HG03066 (cell line): ENCODE measurements around the gene LLGL2.
A peak's percentile ranks its signal among the peaks of the same experiment; 100 is the strongest.
"Not testable (repeated sequence)": the region's sequence is repeated elsewhere in the genome, so short reads cannot be mapped to it uniquely, and the experiment has no call there.

Experiments
- ATAC-seq: cut with Tn5 transposase; IDR thresholded peaks from one replicate; pipeline ENCODE4 v1.9.1; 2021; ENCODE audit warnings: low read depth; ENCODE audit not compliant: unreplicated experiment

The LLGL2 gene, protein sequence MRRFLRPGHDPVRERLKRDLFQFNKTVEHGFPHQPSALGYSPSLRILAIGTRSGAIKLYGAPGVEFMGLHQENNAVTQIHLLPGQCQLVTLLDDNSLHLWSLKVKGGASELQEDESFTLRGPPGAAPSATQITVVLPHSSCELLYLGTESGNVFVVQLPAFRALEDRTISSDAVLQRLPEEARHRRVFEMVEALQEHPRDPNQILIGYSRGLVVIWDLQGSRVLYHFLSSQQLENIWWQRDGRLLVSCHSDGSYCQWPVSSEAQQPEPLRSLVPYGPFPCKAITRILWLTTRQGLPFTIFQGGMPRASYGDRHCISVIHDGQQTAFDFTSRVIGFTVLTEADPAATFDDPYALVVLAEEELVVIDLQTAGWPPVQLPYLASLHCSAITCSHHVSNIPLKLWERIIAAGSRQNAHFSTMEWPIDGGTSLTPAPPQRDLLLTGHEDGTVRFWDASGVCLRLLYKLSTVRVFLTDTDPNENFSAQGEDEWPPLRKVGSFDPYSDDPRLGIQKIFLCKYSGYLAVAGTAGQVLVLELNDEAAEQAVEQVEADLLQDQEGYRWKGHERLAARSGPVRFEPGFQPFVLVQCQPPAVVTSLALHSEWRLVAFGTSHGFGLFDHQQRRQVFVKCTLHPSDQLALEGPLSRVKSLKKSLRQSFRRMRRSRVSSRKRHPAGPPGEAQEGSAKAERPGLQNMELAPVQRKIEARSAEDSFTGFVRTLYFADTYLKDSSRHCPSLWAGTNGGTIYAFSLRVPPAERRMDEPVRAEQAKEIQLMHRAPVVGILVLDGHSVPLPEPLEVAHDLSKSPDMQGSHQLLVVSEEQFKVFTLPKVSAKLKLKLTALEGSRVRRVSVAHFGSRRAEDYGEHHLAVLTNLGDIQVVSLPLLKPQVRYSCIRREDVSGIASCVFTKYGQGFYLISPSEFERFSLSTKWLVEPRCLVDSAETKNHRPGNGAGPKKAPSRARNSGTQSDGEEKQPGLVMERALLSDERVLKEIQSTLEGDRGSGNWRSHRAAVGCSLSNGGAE

DNA sequence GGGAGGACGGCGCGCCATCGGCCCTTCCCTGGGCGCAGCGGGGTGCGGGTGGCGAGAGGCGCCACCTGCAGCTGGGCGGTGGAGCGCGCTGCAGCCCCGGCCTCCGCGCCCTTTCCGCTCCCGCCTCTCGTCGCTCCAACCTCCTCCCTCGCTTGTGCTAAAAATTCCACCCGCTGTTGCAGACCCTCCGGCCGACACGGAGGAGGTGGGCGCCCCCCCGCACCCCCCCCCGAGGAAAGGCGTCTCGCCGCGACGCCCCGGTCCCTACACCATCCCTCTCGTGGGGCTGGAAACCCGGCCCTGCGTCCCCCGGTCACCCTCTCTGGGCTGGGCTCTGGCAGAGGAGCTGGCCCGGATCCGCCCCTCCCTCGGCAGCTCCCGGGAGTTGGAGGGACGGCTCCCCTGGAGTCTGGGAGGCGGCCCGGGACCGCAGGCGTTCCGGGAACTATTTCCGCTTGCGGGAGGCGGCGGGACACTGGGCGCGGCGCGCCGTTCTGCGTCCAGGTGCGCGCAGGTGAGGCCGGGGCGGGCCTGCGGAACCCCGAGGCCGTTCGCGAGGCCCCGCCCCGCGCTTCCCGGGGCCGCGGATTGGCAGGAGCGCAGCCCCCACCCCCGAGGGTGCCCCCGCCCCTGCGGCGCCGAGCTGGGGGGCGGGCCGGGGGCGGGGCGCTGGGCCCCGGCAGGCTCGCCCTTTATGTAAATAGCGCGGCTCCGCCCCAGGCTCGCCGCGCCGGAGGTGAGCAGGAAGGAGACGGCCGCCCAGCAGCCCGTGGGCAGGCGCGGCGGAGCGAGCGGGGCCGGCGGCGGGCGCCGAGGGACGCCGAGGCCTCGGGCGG lies at the start of gene LLGL2:
LLGL2 (plus strand) TSS at position 728 of the 836 bp plus-strand sequence. CDS start 17,730 bp downstream, outside the sequence.
- peak; percentile 83 for ATAC-seq

DNA sequence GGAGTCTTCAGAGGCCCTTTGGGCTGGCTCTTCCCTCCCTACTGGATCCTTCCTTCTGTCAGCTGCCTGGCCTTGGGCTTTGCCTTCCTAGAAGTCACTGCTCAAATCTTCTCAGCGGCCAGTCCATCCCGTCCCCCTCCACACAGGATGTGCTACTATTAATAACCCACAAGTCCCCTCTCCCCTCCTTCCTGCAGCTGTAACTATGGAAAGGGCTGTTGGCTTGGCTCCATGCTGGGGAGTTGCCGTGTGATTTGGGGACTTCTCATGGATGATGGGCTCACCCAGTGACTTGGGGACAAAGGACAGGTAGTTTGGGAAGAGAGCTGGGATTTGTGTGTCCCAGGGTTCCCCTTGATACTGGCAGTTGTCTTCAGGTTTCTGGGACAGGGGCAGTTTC lies 49.6 kb upstream of the LLGL2 start:
- no peak for ATAC-seq

- ATAC-seq, result no peak
Observed at GRCh38 chr17:75476271-75476671, 49.2 kb upstream of the LLGL2 start.

DNA sequence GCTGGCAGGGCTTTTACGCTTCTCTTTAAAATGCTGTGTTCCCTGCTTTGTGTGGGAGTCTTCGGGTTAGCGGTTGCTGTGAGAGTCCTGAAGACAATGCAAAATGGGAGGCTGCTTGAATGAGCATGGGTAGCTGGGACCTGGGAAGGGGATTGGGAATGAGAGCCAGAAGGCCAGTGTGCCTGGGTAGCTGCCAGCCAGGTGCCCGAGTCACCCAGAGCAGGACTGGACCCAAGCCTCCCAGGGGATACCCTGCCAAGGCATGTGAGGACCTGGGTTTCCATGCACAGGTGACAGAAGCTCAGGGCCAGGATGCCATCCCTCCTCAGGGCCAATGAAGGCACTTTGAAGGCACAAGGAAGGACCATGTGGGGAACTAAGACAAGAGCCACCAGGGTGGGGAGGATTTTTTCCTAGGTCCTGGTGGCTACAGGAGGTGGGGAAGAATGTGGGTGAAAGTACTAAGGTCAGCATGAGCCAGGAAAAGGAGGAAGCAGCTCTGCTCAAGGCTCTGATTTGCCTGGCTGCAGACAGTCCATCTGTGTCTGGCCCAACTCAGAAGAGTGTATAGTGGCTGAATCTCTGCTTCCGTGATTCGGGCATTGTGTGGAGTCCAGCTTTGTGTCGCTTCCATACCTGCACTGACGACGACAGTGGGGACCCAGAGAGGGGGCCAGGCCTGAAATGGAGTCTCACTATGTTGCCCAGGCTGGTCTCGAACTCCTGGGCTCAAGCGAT lies 48.6 kb upstream of the LLGL2 start:
- no peak for ATAC-seq

DNA sequence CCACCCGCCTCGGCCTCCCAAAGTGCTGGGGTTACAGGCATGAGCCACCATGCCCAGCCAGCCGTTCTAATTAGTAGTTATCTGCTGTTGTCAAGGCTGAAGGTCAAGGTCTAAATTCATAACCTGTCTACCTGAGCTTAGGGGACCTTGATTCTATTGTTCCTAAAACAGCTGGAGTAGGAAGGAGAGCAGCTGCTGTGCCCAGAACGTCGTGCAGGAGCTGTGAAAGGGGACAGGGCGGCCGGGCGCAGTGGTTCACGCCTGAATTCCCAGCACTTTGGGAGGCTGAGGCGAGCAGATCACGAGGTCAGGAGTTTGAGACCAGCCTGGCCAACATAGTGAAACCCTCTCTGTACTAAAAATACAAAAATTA lies 48.0 kb upstream of the LLGL2 start:
- ATAC-seq, result not testable (repeated sequence)

- no peak for ATAC-seq
Observed at GRCh38 chr17:75478508-75478907, 47.0 kb upstream of the LLGL2 start.

- no peak for ATAC-seq
Observed at GRCh38 chr17:75480281-75480680, 45.2 kb upstream of the LLGL2 start.

DNA sequence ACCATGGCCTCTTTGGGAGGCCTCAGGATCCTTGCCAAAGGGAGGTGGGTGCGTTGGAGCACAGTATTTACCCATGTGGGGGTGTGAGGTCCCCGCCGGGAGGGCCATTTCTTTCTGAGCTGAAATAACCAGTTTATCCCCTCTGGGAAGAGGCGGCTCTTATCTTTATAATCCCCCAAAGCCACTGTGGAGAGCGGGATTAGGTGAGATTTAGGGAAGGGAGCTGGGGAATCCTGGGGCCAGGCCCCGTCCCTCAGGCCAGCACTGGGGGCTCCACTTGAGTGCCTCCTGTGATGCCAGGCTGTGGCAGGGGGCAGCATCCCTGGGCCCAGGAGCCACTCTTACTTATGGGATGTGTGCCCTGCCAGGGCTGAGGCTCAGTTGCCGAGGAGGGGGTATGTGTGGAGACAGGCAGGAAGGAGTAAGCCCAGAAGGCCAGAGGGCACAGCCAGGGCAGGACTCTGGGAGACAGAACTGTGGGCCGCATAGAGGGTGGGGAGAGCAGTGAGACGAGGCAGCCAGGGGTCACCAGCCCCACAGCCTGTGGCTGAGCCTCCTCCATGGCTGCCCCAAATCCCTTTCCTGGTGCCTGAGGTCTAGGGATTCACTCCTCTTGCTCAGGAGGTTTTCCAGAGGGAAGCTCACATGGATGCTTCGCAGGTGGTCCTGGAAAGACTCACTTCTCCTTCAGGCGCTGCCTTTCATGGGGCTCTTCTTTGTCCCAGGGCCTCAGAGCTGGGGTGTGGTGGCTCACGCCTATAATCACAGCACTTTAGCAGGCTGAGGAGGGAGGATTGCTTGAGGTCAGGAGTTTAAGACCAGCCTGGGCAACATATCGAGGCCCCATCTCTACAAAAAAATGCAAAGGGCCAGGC lies 44.1 kb upstream of the LLGL2 start:
- ATAC-seq, result no peak

- ATAC-seq, result no peak
Observed at GRCh38 chr17:75482098-75482942, 43.2 kb upstream of the LLGL2 start.

DNA sequence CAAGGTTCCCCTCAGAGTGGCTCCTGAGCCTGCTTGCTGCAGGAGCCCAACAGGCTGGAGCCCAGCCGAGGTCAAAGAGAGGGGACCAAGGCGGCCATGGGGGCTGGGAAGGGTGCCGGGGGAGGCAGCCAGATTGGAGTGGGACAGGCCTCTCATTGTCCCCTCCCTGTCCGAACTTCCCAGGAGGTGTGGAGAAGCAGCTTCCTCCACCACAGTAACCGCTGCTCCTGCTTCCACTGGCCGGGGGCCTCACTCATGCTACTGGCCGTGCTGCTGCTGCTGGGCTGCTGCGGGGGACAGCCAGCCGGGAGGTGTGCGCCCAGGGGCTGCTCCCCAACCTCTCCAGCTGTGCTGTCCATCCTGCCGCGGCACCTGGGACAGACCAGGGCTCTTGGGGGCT lies 39.8 kb upstream of the LLGL2 start:
- no peak for ATAC-seq

- no peak for ATAC-seq
Observed at GRCh38 chr17:75486151-75486550, 39.3 kb upstream of the LLGL2 start.

- no peak for ATAC-seq
Observed at GRCh38 chr17:75486951-75487350, 38.5 kb upstream of the LLGL2 start.

DNA sequence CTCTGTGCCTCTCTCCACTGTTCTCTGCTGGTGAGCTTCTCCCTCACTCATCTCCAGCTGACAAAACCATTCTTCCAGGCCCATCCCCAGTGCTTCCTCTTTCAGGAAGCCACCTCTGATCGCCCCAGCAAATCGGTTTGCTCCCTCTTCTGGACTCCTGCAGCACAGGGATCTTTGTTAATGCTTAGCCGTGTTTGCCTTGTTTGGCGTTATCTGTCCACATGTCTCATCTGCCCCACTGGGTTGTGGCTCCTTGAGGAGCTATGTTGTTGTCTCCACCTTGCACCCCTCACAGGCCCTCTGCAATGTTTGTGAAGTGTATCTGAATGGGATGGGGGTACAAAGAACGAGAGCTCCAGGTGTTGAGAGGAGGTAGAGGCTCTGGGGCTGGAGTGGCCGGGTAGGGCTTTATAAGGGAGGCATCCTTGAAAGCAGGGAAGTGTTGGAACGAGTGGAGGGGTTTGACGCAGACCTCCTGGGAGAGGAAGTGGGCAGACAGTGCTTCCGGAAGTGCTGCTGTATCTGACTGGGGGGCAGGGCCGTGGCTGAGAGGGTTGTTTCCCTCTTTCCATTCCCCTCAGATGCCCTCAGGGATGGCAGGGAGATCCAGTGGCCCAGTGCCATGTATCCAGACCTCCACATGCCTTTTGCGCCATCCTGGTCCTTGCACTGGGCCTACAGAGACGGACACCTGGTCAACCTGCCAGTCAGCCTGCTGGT lies 38.0 kb upstream of the LLGL2 start:
- ATAC-seq, result no peak

DNA sequence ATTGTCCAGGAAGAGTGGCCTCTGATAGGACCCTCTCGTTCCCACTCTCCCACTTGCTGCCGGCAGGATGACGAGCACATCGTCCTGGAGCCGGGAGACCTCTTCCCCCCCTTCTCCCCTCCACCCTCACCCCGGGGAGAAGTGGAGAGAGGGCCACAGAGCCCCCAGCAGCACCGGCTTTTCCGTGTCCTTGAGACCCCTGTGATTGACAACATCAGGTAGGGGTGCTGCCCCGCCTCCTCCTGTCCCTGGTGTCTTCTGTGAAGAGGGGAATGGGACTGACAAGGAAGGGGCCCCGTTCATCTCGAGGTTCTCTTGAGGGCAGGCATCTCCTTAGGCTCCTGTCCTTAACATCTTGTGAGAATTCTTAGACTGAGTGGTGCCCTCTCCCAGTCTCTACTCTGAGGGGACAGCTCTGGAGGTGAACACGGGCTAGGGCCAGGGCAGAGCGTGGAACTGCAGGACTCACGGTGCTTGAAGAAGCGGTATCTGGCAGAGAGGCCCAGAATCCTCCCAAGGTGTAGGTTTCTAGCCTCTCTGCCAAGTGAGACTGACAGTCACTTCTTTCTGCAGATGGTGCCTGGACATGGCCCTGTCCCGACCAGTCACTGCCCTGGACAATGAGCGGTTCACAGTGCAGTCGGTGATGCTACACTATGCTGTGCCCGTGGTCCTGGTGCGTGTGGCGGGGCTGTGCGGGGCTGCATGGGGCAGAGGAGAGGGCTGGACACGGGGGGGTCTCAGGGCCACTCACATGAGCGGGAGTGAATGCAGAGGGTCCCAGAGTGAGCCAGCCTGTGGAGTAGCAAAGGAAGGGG lies 36.6 kb upstream of the LLGL2 start:
- no peak for ATAC-seq

GRCh38 chr17:75489511-75489955 lies 36.0 kb upstream of the LLGL2 start:
- no peak for ATAC-seq

DNA sequence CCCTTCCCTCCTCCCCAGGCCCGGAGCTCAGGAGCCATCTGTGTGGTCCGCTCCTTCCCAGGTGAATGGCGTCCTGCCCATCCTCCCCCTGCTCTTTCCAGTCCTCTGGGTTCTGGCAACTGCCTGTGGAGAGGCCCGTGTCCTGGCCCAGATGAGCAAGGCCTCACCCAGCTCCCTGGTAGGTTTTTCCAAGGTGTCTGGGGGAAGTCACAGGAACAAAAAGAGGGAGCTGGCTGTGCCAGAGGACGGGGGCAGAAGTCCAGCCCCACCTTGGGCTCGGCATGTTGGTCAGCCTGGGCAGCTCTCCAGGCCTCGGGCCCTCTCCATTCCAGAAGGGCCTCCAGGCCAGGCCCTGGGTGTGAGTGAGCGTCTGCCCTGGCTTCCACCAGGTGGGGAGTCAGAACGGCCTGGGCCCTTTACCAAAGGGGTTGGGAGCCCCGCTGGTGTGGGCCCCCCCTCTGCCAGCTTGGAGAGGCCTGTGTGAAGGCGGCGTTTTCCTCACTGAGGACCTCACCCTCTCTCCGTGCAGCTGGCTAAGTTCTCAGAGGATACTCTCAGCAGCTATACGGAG lies 35.2 kb upstream of the LLGL2 start:
- no peak for ATAC-seq
